Measurements from ENCODE around the gene PCDHGA8. TPM values are rescaled to one million over a fixed set of nuclear protein-coding genes. Genes with fewer than 3 reads are reported as not detected.
A peak's percentile ranks its signal among the peaks of the same experiment; 100 is the strongest.
"Not testable (repeated sequence)": the region's sequence is repeated elsewhere in the genome, so short reads cannot be mapped to it uniquely, and the experiment has no call there.

PCDHGA8 gene
- total RNA-seq, 1 donor from 2014 or later, result 6.4 TPM

DNA sequence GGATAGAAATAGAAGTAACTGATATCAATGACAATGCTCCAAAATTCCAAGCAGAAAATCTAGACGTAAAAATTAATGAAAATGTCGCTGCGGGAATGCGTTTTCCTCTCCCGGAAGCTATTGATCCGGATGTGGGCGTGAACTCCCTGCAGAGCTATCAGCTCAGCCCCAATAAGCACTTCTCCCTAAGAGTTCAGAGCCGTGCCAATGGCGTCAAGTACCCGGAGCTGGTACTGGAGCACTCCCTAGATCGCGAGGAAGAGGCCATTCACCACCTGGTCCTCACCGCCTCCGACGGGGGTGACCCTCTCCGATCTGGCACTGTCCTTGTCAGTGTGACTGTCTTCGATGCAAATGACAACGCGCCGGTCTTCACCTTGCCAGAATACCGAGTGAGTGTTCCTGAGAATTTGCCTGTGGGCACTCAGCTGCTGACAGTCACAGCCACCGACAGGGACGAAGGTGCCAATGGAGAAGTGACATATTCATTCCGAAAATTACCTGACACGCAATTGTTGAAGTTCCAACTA is 21.2 kb downstream of the PCDHGA8 start:
- H3K36me3 ChIP-seq, result peaks cover 0 to 6% of the 10 kb centered on the region in 2 donors
- DNase-seq (ENCODE audit: extremely low spot score in 2 of 2), result no peak
- H3K4me1 ChIP-seq, result no peaks in the 10 kb centered on the region
- peak overlapping the region; percentile 10 to 26 for H3K4me3 ChIP-seq
- no peaks in the 10 kb centered on the region for H3K27me3 ChIP-seq
- no peak overlapping the region for H3K27ac ChIP-seq
- intact Hi-C loops (cut with DNase I), result loop anchor here (10.0 kb wide), 2 partner anchors 111 to 151 kb away; no protein-coding TSS in a partner anchor
- TF ChIP-seq POLR2A (IDR thresholded peaks at IDR 0.05) (no peak), POLR2AphosphoS5 (IDR thresholded peaks at IDR 0.05; ENCODE audit: insufficient read depth in 1 of 2, low read depth in 1 of 2) (no peak)
- TF ChIP-seq, protein P1, sequence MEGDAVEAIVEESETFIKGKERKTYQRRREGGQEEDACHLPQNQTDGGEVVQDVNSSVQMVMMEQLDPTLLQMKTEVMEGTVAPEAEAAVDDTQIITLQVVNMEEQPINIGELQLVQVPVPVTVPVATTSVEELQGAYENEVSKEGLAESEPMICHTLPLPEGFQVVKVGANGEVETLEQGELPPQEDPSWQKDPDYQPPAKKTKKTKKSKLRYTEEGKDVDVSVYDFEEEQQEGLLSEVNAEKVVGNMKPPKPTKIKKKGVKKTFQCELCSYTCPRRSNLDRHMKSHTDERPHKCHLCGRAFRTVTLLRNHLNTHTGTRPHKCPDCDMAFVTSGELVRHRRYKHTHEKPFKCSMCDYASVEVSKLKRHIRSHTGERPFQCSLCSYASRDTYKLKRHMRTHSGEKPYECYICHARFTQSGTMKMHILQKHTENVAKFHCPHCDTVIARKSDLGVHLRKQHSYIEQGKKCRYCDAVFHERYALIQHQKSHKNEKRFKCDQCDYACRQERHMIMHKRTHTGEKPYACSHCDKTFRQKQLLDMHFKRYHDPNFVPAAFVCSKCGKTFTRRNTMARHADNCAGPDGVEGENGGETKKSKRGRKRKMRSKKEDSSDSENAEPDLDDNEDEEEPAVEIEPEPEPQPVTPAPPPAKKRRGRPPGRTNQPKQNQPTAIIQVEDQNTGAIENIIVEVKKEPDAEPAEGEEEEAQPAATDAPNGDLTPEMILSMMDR (IDR thresholded peaks at IDR 0.05), result no peak
- peaks cover 78% of the 10 kb centered on the region for H3K9me3 ChIP-seq

DNA sequence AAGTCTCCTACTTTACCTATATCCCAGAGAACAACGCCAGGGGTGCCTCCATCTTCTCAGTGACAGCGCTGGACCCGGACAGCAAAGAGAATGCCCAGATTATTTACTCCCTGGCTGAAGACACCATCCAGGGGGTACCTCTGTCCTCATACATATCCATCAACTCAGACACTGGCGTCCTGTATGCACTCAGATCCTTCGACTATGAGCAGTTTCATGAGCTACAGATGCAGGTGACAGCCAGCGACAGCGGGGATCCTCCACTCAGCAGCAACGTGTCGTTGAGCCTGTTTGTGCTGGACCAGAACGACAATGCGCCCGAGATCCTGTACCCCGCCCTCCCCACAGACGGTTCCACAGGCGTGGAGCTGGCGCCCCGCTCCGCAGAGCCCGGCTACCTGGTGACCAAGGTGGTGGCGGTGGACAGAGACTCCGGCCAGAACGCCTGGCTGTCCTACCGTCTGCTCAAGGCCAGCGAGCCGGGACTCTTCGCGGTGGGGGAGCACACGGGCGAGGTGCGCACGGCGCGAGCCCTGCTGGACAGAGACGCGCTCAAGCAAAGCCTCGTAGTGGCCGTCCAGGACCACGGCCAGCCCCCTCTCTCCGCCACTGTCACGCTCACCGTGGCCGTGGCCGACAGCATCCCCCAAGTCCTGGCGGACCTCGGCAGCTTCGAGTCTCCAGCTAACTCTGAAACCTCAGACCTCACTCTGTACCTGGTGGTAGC is 22.3 kb downstream of the PCDHGA8 start:
- H3K36me3 ChIP-seq; H3K4me3 ChIP-seq; H3K27ac ChIP-seq; H3K27me3 ChIP-seq; H3K4me1 ChIP-seq; DNase-seq (ENCODE audit: extremely low spot score in 2 of 2): not testable (repeated sequence)
- peaks cover 78% of the 10 kb centered on the region for H3K9me3 ChIP-seq
- intact Hi-C loops (cut with DNase I), result loop anchor here (10.0 kb wide), 2 partner anchors 110 to 150 kb away; no protein-coding TSS in a partner anchor

- not testable (repeated sequence) for H3K4me1 ChIP-seq; H3K4me3 ChIP-seq; DNase-seq (ENCODE audit: extremely low spot score in 2 of 2); H3K27me3 ChIP-seq; H3K27ac ChIP-seq; H3K36me3 ChIP-seq
- H3K9me3 ChIP-seq, result peaks cover 78% of the 10 kb centered on the region
- intact Hi-C loops (cut with DNase I), result loop anchor here (10.0 kb wide), 2 partner anchors 110 to 150 kb away; no protein-coding TSS in a partner anchor
Measured at GRCh38 chr5:141415275-141415618, 22.8 kb downstream of the PCDHGA8 start.

GRCh38 chr5:141417494-141418172 is 25.2 kb downstream of the PCDHGA8 start, which contains the start of gene PCDHGB7:
Gene PCDHGB7 (plus strand): TSS chr5:141417677. CDS start chr5:141417860, 183 bp downstream.
- not testable (repeated sequence) for H3K27me3 ChIP-seq, H3K4me1 ChIP-seq, H3K36me3 ChIP-seq
- intact Hi-C loops (cut with DNase I), result loop anchor here (10.0 kb wide), 2 partner anchors 107 to 147 kb away; no protein-coding TSS in a partner anchor
- H3K27ac ChIP-seq, result peak within 1 kb of the TSS; percentile 30
- peak in 1 of 2 donors; percentile 43 for TF ChIP-seq POLR2AphosphoS5 (IDR thresholded peaks at IDR 0.05; ENCODE audit: insufficient read depth in 1 of 2, low read depth in 1 of 2)
- TF ChIP-seq, protein P1 (IDR thresholded peaks at IDR 0.05), result peak in 2 of 3 experiments; percentile 32 to 41
- H3K9me3 ChIP-seq, result peaks cover 83% of the 10 kb centered on the region
- DNase-seq (ENCODE audit: extremely low spot score in 2 of 2), result peak in 1 of 2 donors; percentile 75
- peak within 1 kb of the TSS; percentile 26 to 37 for H3K4me3 ChIP-seq

GRCh38 chr5:141419074-141419880 is 26.8 kb downstream of the PCDHGA8 start:
- H3K27ac ChIP-seq, result no peak overlapping the region
- peak overlapping the region in 1 of 2 donors; percentile 17 for H3K4me3 ChIP-seq
- intact Hi-C loops (cut with DNase I), result loop anchor here (10.0 kb wide), 2 partner anchors 106 to 146 kb away; no protein-coding TSS in a partner anchor
- H3K9me3 ChIP-seq, result peaks cover 83% of the 10 kb centered on the region
- DNase-seq (ENCODE audit: extremely low spot score in 2 of 2), result peak in 1 of 2 donors; percentile 34
- H3K36me3 ChIP-seq, result peaks cover 0 to 4% of the 10 kb centered on the region in 2 donors
- TF ChIP-seq POLR2A (IDR thresholded peaks at IDR 0.05) (no peak), POLR2AphosphoS5 (IDR thresholded peaks at IDR 0.05; ENCODE audit: insufficient read depth in 1 of 2, low read depth in 1 of 2) (no peak)
- TF ChIP-seq, protein P1 (IDR thresholded peaks at IDR 0.05), result no peak
- H3K27me3 ChIP-seq, result no peaks in the 10 kb centered on the region
- no peaks in the 10 kb centered on the region for H3K4me1 ChIP-seq
